Measurements from ENCODE around the gene METRN.

The METRN gene

DNA sequence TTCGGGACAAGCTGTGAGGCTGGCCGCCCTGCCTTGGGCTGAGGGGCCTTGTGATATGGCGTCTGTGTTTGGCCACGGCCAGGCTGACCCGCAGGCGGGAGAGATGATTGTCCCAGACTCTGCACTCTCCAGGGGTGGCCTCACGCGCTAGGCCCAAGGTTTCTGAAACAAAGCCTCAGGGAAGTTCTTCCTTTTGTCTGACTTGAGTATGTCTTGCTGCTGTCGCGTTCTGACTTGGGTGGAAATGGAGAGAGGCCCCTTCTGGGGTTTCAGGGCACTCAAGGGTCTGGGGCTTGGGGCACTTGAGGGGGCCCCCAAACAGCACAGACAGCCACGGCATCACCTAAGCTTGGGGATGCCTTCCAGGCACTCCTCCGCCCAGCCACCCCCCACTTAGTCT is 3.8 kb upstream of the METRN start:
- no peak for DNase-seq

- DNase-seq: peak; percentile 79 to 80
Observed at GRCh38 chr16:711548-712320, 3.2 kb upstream of the METRN start.

GRCh38 chr16:712740-713250 is 2.1 kb upstream of the METRN start:
- DNase-seq: peak; percentile 40 to 59

DNA sequence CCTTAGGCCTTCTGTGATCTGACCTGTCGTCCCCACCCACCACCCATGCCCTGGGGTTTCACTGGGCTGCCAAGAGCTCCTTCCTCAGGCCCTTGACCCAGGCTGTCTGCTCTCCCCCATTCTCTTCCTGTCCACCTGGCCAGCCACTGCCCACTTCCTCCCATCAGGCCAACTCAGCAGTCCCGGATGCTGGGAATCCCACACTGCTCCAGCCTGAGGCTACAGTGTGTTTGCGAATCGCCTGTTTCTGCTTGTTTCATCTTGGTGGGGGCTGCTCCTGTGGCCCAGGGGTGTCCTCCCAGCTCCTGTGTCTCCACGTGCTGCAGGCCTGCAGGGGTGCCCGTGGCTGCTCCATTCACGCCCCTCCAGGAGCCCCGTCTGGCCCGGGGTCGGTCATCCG is 839 bp upstream of the METRN start:
- DNase-seq: no peak

DNA sequence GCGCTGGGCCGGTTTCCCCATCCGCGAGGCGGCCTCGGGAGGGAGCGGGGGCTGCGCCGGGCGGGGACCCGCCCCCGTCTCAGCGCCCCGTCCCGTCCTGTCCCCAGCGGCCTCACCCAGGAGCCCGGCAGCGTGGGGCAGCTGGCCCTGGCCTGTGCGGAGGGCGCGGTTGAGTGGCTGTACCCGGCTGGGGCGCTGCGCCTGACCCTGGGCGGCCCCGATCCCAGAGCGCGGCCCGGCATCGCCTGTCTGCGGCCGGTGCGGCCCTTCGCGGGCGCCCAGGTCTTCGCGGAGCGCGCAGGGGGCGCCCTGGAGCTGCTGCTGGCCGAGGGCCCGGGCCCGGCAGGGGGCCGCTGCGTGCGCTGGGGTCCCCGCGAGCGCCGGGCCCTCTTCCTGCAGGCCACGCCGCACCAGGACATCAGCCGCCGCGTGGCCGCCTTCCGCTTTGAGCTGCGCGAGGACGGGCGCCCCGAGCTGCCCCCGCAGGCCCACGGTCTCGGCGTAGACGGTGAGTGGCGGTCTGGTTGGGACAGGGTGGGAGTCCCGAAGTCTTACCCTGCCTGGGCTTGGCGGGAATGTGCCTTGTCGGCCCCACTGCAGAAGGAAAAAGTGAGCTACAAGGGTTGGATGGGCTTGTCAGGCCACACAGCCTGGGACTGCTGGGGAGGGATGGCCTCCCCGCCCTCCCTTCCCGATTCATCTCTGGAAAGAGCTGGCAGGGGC is 720 bp downstream of the METRN start:
- DNase-seq: no peak

- DNase-seq: no peak
Observed at GRCh38 chr16:716200-716568, 1.3 kb downstream of the METRN start.

GRCh38 chr16:716768-717325 is 1.9 kb downstream of the METRN start:
- DNase-seq: no peak

DNA sequence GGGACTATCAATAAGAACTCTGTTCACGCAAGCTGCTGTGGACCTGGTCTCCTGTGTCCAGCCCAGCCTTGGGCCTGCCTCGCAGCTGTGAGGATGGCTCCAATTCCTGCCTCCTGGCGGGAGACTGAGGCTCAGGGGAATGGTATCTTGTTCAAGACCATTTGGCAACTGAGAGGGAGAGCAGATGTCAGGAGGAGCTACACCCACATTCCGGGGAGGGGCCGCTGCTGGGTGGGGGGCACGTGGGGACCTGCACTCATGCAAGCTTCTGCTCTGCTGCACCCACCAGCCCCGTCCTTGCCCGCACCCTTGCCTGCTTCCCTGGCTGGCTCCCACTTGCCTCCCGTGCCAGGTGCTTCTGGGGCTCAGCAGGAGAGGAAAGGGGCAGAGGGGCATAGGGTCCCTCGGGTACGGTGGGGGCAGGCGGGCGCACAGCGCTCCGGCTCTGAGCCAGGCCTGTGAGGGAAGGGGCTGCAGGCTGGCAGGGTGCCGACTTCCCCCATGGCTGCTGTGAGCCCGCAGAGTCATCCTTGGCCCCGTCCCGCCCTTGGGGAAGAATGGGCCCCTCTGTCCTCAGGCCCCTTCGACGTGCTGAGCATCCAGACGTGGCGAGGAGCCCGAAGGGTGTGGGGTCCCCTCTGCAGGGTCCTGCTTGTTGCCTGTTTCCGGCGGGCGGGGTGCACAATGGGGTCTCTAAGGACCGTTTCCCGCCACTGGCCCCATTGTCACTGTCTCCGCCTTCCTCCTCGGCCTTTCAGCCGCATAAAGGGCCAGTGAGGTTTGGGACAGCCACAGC is 2.7 kb downstream of the METRN start:
- DNase-seq: no peak

DNA sequence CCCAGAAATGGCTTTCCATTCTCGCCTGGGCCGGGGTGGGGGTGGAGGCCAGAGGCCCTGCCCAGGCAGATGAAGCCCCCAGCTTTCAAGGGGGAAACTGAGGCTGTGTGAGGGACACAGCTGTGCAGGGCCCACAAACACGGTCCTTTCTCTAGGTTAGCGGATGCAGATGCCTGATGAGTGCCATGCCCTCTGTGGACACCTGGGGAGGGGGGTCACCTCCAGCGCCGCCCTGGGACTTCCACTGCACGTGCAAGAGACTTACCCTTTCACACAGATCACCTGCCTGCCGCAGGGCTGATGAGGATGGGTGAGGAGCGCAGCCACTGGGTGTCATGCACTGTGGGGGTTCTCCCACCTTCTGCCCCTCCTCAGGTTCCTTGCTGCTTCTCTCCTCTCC is 3.5 kb downstream of the METRN start:
- no peak for DNase-seq

DNA sequence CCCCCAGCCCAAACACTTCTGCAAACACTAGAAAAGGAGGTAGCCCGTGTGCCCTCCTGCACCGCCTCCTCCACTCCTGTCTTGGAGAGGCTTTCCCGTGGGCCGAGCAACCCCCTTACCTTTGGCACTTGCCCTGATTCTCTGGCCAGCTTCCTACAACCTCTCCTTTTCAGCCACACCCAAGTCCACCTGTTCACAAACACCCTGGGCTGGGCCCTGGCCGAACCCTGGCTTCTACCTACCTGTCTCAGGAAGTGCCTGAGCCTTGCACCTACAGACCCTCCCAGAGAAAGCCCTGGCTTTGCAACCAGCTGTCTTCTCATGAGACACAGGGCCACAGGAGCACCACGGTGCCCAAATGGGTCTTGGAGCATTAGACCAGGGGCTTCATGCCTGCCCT is 4.0 kb downstream of the METRN start:
- DNase-seq: no peak

DNA sequence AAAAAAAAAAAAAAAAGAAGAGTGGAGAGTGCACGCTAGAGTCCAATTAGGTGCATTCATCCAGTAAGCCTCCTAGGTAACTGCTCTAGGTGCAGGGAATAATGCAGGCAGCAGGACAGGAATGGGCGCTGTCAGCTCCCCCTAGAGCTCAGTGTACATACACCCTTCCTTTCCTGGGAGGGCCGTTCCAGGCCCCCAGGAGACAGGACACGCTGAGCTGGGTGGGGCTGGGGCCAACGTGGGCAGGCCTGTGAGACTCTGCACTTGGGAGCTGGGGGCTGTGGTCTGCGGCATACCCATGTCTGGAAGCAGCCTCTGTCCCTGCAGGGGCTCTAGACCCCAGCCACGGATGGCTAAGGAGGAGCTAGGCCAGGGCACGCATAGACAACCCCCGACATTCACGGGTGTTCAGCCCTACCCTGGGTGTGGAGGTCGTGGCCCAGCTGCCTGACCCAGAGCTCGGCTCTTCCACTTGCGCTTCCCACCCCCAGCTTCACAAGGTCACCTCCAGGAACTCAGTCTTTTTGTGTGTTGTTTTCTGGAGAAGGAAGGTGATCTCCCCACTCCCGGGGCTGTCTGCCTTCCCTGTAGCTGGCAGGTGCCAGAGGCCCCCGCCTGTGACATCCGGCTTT is 5.0 kb downstream of the METRN start:
- no peak for DNase-seq

DNA sequence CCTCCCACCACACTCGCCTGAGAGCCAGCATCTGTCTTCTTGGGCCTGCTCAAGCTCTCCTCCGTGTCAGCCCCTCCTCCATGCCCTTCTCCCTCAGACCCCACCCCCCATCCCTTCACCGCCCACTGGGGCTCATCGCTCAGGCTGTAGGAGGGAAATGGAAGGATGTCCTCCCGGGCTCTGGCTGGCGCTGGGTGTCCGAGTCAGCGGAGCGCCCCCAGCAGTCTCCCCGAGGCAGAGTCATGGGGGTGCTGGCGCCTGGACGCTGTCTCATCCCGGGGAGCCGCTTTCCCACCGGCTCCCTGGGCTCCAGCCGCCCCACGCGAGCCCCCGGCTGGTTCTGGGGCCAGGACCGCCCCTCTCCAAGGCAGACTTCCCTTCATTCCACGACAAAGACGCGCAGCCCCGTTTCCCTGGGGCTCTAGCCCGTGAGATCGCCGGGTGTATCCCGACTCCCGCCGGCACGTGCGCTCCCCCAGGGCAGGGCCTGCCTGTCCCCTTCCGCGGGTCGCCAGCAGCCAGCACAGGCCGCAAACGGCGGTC is 5.6 kb downstream of the METRN start:
- peak in 1 of 2 donors; percentile 34 for DNase-seq

DNA sequence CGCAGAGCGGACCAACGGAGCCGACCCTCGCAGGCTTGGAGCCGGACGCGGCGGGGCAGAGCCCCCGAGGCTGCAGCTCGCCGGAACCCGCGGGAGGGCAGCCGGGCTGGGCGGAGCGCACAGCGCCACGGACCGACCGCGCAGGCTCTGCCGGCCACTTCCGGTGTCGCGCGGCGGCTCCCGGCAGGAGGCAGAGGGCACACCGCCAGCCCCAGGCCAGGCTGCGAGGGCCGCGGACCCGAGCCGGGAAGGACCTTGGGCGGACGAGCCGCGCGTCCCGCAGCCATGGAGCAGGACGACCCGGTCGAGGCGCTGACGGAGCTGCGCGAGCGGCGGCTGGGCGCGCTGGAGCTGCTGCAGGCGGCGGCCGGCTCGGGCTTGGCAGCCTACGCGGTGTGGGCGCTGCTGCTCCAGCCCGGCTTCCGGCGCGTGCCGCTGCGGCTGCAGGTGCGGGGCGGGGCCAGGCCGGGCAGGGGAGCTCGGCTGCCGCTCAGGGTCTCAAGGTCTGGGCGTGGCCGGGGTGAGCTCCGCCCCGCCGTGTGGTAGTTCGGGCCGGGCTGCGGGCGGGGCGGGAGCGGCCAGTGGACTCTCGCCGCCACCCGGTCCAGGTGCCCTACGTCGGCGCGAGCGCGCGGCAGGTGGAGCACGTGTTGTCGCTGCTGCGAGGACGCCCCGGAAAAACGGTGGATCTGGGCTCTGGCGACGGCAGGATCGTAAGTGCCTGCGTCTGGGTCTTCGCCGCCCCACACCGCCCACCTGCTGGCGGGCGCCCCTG is 6.3 kb downstream of the METRN start, which contains the start of gene ANTKMT:
TSS of gene ANTKMT (plus strand) at position 157 of the 775 bp plus-strand sequence. CDS start at position 286, 129 bp downstream.
- DNase-seq: peak; percentile 82 to 86

GRCh38 chr16:721765-722540 is 7.0 kb downstream of the METRN start:
- peak in 1 of 2 donors; percentile 42 for DNase-seq

- no peak for DNase-seq
Observed at GRCh38 chr16:722835-723633, 8.1 kb downstream of the METRN start.

GRCh38 chr16:723695-724094 is 8.8 kb downstream of the METRN start:
- DNase-seq: no peak

DNA sequence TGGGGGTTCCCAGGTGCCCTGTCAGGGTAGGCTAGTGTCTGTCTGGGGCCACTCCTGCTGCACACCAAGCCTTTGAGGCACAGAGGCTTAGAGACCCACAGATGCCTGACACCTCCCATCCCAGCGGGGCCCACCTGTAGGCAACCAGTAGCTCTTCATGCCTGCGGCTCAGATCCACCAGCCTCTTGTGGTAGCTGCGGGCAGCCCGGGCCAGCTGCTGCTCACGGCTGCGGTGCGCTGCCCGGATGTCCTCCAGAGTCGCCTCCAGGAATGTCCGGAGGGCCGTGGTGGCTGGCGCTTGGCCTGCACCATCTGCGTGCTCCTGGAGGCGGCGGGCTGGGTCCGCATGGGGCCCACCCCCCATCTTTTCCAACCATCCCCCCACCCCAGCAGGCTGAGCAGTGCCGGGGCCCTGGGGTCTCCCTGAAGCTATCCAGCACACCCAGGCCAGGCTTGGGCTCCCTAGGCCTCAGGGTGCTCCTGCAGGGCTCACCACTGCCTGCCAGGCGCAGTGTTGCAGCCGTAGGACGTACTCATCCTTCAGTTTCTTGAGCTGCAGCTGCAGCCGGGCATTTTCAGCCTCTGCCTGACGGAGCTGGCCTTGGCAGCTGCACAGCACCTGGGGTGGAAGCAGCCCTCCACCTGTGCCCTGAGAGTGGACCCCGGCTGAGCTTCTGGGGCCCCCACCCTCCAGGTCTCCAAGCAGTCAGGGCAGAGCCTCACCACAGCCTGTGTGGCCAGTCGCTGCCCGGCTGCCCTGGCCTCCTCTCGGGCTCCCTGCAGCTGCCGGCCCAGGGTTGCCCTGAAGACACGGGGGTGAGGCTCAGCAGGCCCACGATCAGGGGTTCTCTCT is 9.5 kb downstream of the METRN start:
- DNase-seq: no peak

DNA sequence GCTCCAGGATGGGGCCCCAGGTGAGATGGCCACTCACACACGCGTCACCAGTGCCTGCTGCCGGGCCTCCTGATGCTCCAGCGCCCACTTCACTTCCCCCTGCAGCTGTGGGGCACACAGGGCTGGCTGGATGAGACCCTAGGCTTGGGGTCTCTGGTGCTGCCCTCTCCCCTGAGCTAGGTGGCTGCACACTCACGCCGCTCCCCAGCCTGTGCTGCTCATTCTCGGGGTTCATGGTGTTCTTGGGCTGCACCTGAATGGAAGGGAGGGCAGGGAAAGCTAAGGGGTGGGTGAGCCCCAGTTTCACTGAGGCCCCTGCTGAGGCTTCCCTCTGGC is 10.1 kb downstream of the METRN start:
- no peak for DNase-seq
